Measurements from ENCODE around the gene SLIT2.

The SLIT2 gene

GRCh38 chr4:20301161-20301560 lies 49.5 kb downstream of the SLIT2 start:
- H3K4me1 Mint-ChIP-seq (ENCODE audit: low read depth) = no peaks in the 10 kb centered on the region
- H3K36me3 Mint-ChIP-seq (ENCODE audit: low read depth) = no peaks in the 10 kb centered on the region
- H3K27ac Mint-ChIP-seq = no peak overlapping the region
- no peak overlapping the region for H3K4me3 Mint-ChIP-seq
- H3K27me3 Mint-ChIP-seq = no peaks in the 10 kb centered on the region
- DNase-seq = no peak
- H3K9me3 Mint-ChIP-seq = peaks cover 3% of the 10 kb centered on the region
